Measurements from ENCODE around the gene DNAH1.

DNAH1 gene

DNA sequence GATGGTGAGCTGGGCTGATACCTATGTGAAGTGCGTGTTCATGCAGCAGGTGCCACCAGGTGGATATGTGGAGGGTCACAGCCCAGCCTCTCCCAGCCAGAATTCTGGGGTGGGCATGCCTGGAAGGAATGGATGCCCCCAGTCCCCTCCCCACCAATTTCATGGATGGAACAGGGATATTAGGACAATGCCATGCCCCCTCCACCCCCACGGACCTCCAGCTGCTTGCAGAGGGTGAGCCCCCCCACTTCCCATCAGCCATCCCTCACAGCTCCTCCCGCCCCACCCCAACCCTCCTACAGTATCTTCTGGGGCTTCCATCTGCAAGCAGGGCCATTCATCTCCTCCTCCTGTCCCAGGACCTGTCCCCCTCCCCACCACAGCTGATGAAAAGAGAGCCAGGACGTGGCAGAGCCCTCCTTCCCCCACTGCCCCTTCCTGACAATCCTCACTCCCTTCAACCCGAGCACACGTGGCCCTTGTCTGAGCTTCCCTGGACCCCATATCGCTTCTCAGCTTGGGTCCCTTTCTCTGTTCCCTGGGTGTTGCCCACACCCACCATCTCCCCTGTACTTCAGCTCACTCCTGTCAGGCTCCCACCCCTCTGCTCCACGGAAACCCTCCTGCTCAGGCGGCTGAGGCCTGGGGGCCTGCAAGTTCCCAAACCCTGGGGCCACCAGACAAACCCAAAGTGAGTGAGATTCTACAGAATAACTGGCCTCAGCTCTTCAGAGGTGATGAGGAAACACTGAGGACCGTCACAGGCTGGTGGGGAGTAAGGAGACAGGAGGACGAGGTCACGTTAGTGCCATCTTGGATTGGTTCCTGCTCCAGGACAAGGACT, 131.6 kb downstream of the DNAH1 start:
- DNase-seq: no peak
- in situ Hi-C loops (cut with MboI; ENCODE audit: low pct_unique_long_range_greater_than_20kb, low sequenced_read_pairs): no loop called here
